ENCODE measurements around the gene CLEC1A.
"Not testable (repeated sequence)": the region's sequence is repeated elsewhere in the genome, so short reads cannot be mapped to it uniquely, and the experiment has no call there.

The CLEC1A gene

GRCh38 chr12:10031321-10031720 is 67.5 kb downstream of the CLEC1A start:
- DNase-seq (ENCODE audit: low spot score), result no peak
- no peak for TF ChIP-seq CTCF (IDR thresholded peaks at IDR 0.05; ENCODE audit: extremely low read depth, missing control alignments)

- DNase-seq (ENCODE audit: low spot score), result no peak
- no peak for TF ChIP-seq CTCF (IDR thresholded peaks at IDR 0.05; ENCODE audit: extremely low read depth, missing control alignments)
Observed at GRCh38 chr12:10030446-10030845, 68.3 kb downstream of the CLEC1A start, which contains the start of gene CLEC9A. Gene CLEC9A, plus strand, starts transcription at chr12:10030682. Its CDS starts 22,006 bp downstream, at chr12:10052688.

- no peak for TF ChIP-seq CTCF (IDR thresholded peaks at IDR 0.05; ENCODE audit: extremely low read depth, missing control alignments)
- DNase-seq (ENCODE audit: low spot score), result no peak
Observed at GRCh38 chr12:10027721-10028120, 71.1 kb downstream of the CLEC1A start.

- no peak for TF ChIP-seq CTCF (IDR thresholded peaks at IDR 0.05; ENCODE audit: extremely low read depth, missing control alignments)
- no peak for DNase-seq (ENCODE audit: low spot score)
Observed at GRCh38 chr12:10027311-10027710, 71.5 kb downstream of the CLEC1A start.

GRCh38 chr12:10026666-10027065 is 72.1 kb downstream of the CLEC1A start:
- DNase-seq (ENCODE audit: low spot score), result not testable (repeated sequence)

GRCh38 chr12:10025236-10025635 is 73.5 kb downstream of the CLEC1A start:
- no peak for TF ChIP-seq CTCF (IDR thresholded peaks at IDR 0.05; ENCODE audit: extremely low read depth, missing control alignments)
- DNase-seq (ENCODE audit: low spot score), result no peak

GRCh38 chr12:10021342-10021741 is 77.4 kb downstream of the CLEC1A start:
- TF ChIP-seq CTCF (IDR thresholded peaks at IDR 0.05; ENCODE audit: extremely low read depth, missing control alignments), result no peak

More at GRCh38 chr12:10021342-10021741, 77.4 kb downstream of the CLEC1A start:
- no peak for DNase-seq (ENCODE audit: low spot score)
